PFSK-1 (cell line): ENCODE measurements around the gene LIPA.

Experiments
- FOXP2 ChIP-seq: optimal IDR thresholded peaks from 2 replicates; pipeline ENCODE3; 2011; ENCODE audit warnings: borderline replicate concordance, control low read depth, inconsistent platforms; ENCODE audit not compliant: insufficient read depth; ENCODE audit errors: extremely low read length, extremely low read depth
- POLR2AphosphoS5 ChIP-seq: IDR thresholded peaks from 2 replicates; pipeline ENCODE4 v1.6.1; 2012; ENCODE audit warnings: low read depth, mild to moderate bottlenecking, control low read depth, low read length, moderate library complexity
- REST ChIP-seq, 2 experiments: IDR thresholded peaks; 2 replicates each; pipeline versions ENCODE4 v1.6.1 to v1.8.0; 2011 to 2012; ENCODE audit warnings: low read depth in 2 of 2, low read length in 2 of 2, control low read depth in 1 of 2, inconsistent platforms in 1 of 2, mild to moderate bottlenecking in 1 of 2, moderate library complexity in 1 of 2; ENCODE audit not compliant: insufficient read depth in 1 of 2
- TAF1 ChIP-seq: IDR thresholded peaks from 2 replicates; pipeline ENCODE4 v1.6.1; 2012; ENCODE audit warnings: low read length, control low read depth, borderline replicate concordance; ENCODE audit not compliant: insufficient read depth

- TF ChIP-seq POLR2AphosphoS5 (no peak), FOXP2 (no peak), REST (IDR thresholded peaks at IDR 0.05; ENCODE audit: insufficient read depth in 1 of 2, low read depth in 2 of 2, low read length in 2 of 2) (no peak), TAF1 (no peak)
Observed at GRCh38 chr10:89241486-89242344, 9.9 kb downstream of the LIPA start.
